SU-DHL-6 (cell line): ENCODE data around the gene LRP2BP.

Experiments
- H2AFZ ChIP-seq: fragments of 200-600 bp; sonication (generic); 2 replicates; pipeline ENCODE4 v1.6.1; 2014; ENCODE audit warnings: low read depth, mild to moderate bottlenecking, moderate library complexity, mixed read lengths, antibody characterized with exemption, low read length; ENCODE audit not compliant: severe bottlenecking
- H3F3A ChIP-seq: fragments of 200-600 bp; shearing (Covaris generic); 2 replicates; pipeline ENCODE4 v1.6.0; 2016; ENCODE audit warnings: antibody characterized with exemption, mild to moderate bottlenecking; ENCODE audit not compliant: insufficient read depth
- H3K27ac ChIP-seq: fragments of 200-600 bp; sonication (generic); 2 replicates; pipeline ENCODE4 v1.5.1; 2016; ENCODE audit warnings: low read depth, mild to moderate bottlenecking, low read length, moderate library complexity, mixed read lengths
- H3K27me3 ChIP-seq: fragments of 200-600 bp; sonication (generic), shearing (Covaris generic); 2 replicates; pipeline ENCODE4 v1.6.0; 2014; ENCODE audit warnings: mild to moderate bottlenecking, low read length
- H3K36me3 ChIP-seq: fragments of 200-600 bp; sonication (generic); 2 replicates; pipeline ENCODE4 v1.6.1; 2014; ENCODE audit warnings: mild to moderate bottlenecking, low read length, mixed read lengths
- H3K4me2 ChIP-seq: fragments of 300-600, 200-600 bp; shearing (Covaris generic), sonication (generic); 2 replicates; pipeline ENCODE4 v1.6.0; 2014; ENCODE audit warnings: low read length, low read depth, mild to moderate bottlenecking; ENCODE audit not compliant: poor library complexity, severe bottlenecking
- H3K4me3 ChIP-seq: fragments of 200-600 bp; sonication (generic); 2 replicates; pipeline ENCODE4 v1.5.1; 2014; ENCODE audit warnings: antibody characterized with exemption, low read length, mild to moderate bottlenecking, mixed read lengths; ENCODE audit not compliant: insufficient read depth, poor library complexity, severe bottlenecking
- H3K79me2 ChIP-seq: fragments of 200-600 bp; sonication (generic); 2 replicates; pipeline ENCODE4 v1.6.1; 2014; ENCODE audit warnings: mild to moderate bottlenecking, low read length, moderate library complexity; ENCODE audit not compliant: insufficient read depth
- H3K9ac ChIP-seq: fragments of 200-600 bp; sonication (generic); 2 replicates; pipeline ENCODE4 v1.7.0; 2014; ENCODE audit warnings: mild to moderate bottlenecking, low read length
- H3K9me2 ChIP-seq: fragments of 200-600 bp; sonication (generic); replicated peaks from 2 replicates; pipeline ENCODE4 v1.6.1; 2014; ENCODE audit warnings: low read length; ENCODE audit not compliant: insufficient read depth
- H3K9me3 ChIP-seq: fragments of 200-600 bp; sonication (generic); 2 replicates; pipeline ENCODE4 v1.6.1; 2014; ENCODE audit warnings: low read length, mixed read lengths; ENCODE audit not compliant: insufficient read depth
- H4K20me1 ChIP-seq: fragments of 200-600 bp; sonication (generic); 2 replicates; pipeline ENCODE4 v1.6.1; 2014; ENCODE audit warnings: low read depth, mild to moderate bottlenecking, antibody characterized with exemption, low read length, moderate library complexity, mixed read lengths
- CTCF ChIP-seq: fragments of 200-600 bp; sonication (generic); IDR thresholded peaks from one replicate; pipeline ENCODE4 v1.5.1; 2017; ENCODE audit warnings: antibody characterized with exemption, mild to moderate bottlenecking, low read length, moderate library complexity; ENCODE audit not compliant: insufficient read depth, poor library complexity, severe bottlenecking
- EZH2phosphoT487 ChIP-seq: fragments of 200-600 bp; sonication (generic), shearing (Covaris generic); conservative IDR thresholded peaks from 2 replicates; pipeline ENCODE4 v1.6.1; 2018; ENCODE audit warnings: mild to moderate bottlenecking, antibody characterized with exemption, low read length, moderate library complexity, mixed read lengths

Gene LRP2BP

GRCh38 chr4:185426960-185427688, 31.4 kb upstream of the LRP2BP start:
- Histone ChIP-seq H3F3A (no peaks in the 10 kb centered on the region), H3K36me3 (no peaks in the 10 kb centered on the region), H3K4me2 (no peak overlapping the region), H3K4me3 (no peak overlapping the region), H3K9me2 (no peaks in the 10 kb centered on the region), H3K27me3 (no peaks in the 10 kb centered on the region), H2AFZ (no peak overlapping the region), H4K20me1 (no peaks in the 10 kb centered on the region), H3K27ac (no peak overlapping the region), H3K79me2 (no peaks in the 10 kb centered on the region), H3K9me3 (no peaks in the 10 kb centered on the region), H3K9ac (no peak overlapping the region)
- TF ChIP-seq CTCF, result no peak
- no peak for TF ChIP-seq EZH2phosphoT487

GRCh38 chr4:185425647-185426352, 30.1 kb upstream of the LRP2BP start, which contains the start of gene UFSP2:
Gene UFSP2 (minus strand): TSS chr4:185425964. CDS start chr4:185425868, 96 bp downstream.
- H3K27ac ChIP-seq, result peak within 1 kb of the TSS; percentile 77
- H3K9me2 ChIP-seq, result no peaks in the 10 kb centered on the region
- H3K4me2 ChIP-seq, result peak within 1 kb of the TSS; percentile 72
- H3K79me2 ChIP-seq, result no peaks in the 10 kb centered on the region
- no peaks in the 10 kb centered on the region for H3F3A ChIP-seq
- H3K36me3 ChIP-seq, result 0 out of 2 replicates have a peak, but pooled peaks cover 2% of the 10 kb centered on the region
- no peaks in the 10 kb centered on the region for H4K20me1 ChIP-seq
- no peaks in the 10 kb centered on the region for H3K27me3 ChIP-seq
- TF ChIP-seq EZH2phosphoT487, result no peak
- peak within 1 kb of the TSS; percentile 93 for H2AFZ ChIP-seq
- peak within 1 kb of the TSS; percentile 75 for H3K4me3 ChIP-seq
- no peaks in the 10 kb centered on the region for H3K9me3 ChIP-seq
- peak within 1 kb of the TSS; percentile 72 for H3K9ac ChIP-seq

DNA sequence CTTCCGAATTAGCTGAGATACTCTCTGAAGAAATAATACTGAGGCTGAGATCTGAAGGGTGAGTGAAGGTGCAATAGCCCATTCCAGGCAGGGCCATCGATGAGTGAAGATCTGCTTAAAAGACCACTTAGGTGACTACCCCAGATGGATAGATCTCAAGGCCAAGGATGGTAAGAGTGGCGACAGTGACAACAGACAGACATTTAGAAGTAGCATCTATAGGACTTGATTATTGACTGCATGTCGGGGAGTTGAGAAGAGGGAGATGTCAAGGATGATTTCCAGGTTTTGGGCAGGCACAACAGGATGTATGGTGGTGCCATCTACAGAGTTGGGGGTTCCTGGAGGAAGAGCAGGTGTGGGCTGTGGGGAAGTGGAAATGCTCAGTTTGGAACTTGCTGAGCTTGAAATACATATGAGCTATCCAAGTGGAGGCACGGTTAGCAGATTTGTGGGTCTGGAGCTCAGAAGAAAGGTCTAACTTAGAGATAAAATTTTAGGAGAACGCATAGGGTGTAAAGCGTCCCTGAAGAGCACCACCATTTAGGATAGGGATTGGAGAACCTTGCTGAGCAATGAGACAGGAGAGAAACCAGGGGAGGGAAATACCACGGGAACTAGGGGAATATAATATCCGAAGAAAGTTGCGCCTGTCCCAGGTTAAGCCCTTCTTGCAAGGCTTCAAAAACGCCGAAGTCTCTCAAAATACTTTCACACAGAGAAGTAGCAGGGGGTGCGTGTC, 29.4 kb upstream of the LRP2BP start:
- TF ChIP-seq EZH2phosphoT487, result no peak
- no peak for TF ChIP-seq CTCF

More for the DNA sequence above, 29.4 kb upstream of the LRP2BP start:
- H3K9me2 ChIP-seq, result no peaks in the 10 kb centered on the region
- H3K27me3 ChIP-seq, result no peaks in the 10 kb centered on the region
- peak overlapping the region; percentile 72 for H3K9ac ChIP-seq
- H3K4me2 ChIP-seq, result peak overlapping the region; percentile 72
- H3K36me3 ChIP-seq, result peaks cover 7% of the 10 kb centered on the region; the same call in 1 of the 2 replicates
- H3F3A ChIP-seq, result no peaks in the 10 kb centered on the region
- H3K9me3 ChIP-seq, result no peaks in the 10 kb centered on the region
- peak overlapping the region; percentile 93 for H2AFZ ChIP-seq
- H3K27ac ChIP-seq, result no peak overlapping the region
- no peaks in the 10 kb centered on the region for H4K20me1 ChIP-seq
- peak overlapping the region; percentile 75 for H3K4me3 ChIP-seq
- no peaks in the 10 kb centered on the region for H3K79me2 ChIP-seq
